HG02840 (cell line): ENCODE results near the gene RNF167.

Source experiments
- ATAC-seq: cut with Tn5 transposase; IDR thresholded peaks from one replicate; pipeline ENCODE4 v1.9.1; 2021; ENCODE audit warnings: mild to moderate bottlenecking, moderate library complexity, moderate number of reproducible peaks; ENCODE audit not compliant: unreplicated experiment, low FRiP score

Gene RNF167

DNA sequence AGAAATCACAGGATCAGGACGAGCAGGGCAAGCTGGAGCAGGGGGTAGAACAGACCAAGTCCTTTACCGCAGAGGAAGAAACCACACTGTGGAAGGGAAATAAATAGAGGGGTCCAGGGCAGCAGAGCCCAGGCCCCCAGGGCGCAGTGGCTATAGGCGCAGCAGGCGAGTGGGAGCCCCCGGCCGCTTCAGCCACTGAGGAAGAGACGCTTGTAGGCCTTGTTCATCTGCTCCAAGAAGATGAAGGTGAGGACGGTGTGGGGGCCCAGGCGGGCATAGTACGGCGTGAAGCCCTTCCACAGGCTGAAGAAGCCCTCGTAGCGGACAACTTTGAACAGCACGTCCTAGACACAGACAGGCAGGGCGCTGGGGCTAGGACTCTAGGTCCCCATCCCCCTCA lies 2.5 kb upstream of the RNF167 start:
- no peak for ATAC-seq

- no peak for ATAC-seq
These were observed 2.0 kb upstream of the RNF167 start for GRCh38 chr17:4938069-4938491.

GRCh38 chr17:4938688-4939545 lies 1.2 kb upstream of the RNF167 start:
- ATAC-seq = no peak

- peak; percentile 17 for ATAC-seq
These were observed 597 bp upstream of the RNF167 start for GRCh38 chr17:4939546-4939795.

- ATAC-seq = peak; percentile 12
These were observed 669 bp downstream of the RNF167 start for GRCh38 chr17:4940555-4941318.

DNA sequence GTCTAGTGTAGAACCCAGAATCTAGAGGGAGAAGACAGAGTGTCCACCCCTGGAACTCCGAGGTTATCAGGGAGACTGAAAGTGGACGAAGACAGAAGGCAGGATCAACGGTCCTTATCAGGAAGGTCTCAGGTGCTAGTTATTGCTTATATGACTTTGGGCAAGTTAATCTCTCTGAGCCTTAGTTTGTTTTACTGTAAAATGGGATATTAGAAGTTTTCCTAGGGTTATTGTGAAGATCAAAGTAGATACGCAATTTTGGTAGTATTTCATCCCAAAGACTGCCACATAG lies 1.2 kb downstream of the RNF167 start:
- ATAC-seq = no peak

DNA sequence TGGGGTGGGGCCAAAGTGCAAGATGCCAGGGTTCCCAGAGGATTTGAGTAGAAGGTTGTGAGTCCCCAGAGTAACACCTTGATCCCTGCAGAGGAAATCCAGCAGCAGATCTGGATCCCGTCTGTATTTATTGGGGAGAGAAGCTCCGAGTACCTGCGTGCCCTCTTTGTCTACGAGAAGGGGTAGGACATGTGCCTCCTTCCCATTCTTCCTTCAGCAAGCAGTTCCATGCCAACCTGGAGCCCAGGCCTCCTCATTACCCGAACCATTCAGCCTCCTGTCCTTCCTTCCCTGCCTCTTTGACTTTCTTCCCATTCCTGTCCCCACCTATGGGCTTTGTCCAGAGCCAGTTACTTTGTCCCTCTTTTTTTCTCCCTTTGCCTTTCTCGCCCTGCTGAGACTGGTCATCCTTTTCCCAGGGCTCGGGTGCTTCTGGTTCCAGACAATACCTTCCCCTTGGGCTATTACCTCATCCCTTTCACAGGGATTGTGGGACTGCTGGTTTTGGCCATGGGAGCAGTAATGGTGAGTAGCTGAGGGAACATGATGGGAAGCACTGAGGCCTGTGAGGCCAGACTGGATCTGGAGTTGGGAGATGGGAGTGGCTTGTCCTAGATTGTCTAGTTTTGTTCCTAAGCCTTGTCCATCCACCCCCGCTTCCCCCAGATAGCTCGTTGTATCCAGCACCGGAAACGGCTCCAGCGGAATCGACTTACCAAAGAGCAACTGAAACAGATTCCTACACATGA lies 2.9 kb downstream of the RNF167 start:
- ATAC-seq = no peak

DNA sequence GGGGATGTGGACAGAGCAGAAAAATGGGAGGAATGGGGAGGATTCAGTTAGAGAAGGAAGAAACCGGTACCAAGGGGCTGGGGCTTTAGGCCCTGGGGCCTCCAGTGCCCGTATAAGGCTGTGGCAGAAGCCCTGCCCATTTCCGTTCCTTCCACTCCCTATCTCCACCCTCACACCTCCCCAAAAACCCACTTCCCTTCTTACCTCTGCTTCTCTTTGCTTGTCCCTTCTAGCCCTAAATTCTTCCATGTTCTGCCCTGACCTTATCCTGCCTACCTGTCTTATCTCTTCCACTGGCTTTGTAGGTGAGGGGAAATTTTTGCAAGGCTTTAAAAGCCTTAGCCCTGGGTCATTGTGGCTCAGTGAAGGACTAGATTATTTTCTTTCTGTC lies 4.1 kb downstream of the RNF167 start:
- ATAC-seq = no peak

DNA sequence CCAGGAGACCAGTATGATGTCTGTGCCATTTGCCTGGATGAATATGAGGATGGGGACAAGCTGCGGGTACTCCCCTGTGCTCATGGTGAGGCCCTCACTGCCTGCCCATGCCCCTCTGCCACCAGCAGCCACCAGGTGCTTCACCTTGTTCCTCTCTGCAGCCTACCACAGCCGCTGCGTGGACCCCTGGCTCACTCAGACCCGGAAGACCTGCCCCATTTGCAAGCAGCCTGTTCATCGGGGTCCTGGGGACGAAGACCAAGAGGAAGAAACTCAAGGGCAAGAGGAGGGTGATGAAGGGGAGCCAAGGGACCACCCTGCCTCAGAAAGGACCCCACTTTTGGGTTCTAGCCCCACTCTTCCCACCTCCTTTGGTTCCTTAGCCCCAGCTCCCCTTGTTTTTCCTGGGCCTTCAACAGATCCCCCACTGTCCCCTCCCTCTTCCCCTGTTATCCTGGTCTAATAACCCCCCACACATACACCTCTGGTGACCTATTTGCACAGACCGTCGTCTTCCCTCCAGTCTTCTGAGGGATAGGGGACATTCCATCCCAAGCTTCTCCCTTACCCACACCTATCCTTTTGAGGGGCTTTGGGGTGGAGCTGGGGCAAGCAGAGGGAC lies 4.6 kb downstream of the RNF167 start:
- ATAC-seq = no peak

- ATAC-seq = no peak
These were observed 5.3 kb downstream of the RNF167 start for GRCh38 chr17:4945176-4945943.

DNA sequence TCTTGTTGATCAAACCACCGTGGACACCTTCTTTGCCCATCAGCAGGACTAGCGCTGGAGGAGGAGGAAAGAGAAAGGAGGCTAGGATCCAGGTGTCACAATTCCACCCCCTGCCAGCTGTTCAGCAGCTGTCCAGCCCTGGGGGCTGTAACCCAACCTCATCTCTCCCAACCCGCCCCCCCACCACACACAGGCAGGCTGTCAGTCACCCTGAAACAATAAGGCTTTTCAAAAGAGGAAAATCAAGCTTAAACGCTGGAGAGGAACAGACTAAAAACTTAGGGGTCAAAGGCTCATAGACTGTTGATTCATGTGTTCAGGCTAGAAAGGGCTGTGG lies 5.8 kb downstream of the RNF167 start:
- ATAC-seq = no peak

GRCh38 chr17:4946312-4946976 lies 6.4 kb downstream of the RNF167 start:
- no peak for ATAC-seq

DNA sequence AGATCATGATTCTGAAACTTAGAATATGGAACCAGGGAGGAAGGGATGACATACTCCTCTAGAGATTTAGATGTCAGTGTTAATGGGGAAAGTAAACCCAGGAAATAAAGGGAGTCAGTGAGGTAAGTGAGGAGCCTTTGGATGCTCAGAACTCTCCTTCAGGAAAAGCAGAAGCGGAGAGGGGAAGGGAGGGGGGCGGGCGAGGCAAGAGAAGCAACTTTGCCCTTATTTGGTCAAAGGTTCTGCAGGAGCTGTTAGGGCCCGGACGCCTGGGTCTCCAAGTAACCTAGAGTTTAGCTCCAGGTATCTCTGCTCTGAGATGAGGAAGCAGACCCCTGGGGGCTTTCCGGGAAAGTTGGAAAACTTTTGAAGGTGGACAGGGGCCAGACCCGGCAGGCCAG lies 6.9 kb downstream of the RNF167 start:
- ATAC-seq = no peak

- ATAC-seq = peak; percentile 17
These were observed 7.5 kb downstream of the RNF167 start for GRCh38 chr17:4947411-4948165.

DNA sequence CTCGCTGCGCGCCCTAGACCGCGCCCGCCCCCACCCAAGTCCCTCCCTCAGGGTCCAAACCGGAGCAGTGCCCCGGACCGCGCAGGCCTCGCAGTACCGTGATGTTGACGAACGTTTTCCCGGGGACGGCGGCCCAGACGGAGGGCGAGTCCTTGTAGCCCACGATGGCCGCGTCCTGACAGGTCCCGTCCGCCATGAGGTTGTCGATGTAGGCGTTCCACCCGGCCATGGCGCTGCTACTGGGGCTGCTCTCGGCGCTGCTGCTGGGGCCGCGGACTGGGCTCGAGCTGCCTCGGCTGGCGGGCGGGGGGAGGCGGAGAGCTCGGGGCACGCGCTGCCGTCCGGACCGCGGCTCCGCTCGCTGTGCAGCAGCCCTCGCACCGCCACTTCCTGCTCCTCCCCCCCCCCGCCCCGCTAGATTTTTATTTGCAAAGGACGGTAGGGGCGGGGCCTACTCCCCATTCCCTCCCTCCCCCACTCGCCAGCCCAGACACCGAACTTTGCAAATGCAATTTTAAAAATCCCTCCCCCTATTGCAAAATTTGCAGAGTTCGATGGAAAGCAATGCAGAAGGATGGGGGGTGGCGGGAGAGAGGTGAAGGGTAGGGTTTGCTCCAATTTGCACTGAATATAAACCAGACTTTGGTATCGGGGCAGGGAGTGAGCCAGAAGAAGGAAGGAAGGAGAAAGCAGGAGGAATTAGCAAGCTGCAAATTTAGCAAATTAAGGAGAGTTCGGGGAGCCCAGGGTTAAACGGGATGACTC lies 8.3 kb downstream of the RNF167 start, which contains the start of gene PFN1:
Gene PFN1, minus strand, starts transcription at position 365 of the 765 bp plus-strand sequence. Its CDS starts 136 bp downstream, at position 229.
- ATAC-seq = peak; percentile 28

DNA sequence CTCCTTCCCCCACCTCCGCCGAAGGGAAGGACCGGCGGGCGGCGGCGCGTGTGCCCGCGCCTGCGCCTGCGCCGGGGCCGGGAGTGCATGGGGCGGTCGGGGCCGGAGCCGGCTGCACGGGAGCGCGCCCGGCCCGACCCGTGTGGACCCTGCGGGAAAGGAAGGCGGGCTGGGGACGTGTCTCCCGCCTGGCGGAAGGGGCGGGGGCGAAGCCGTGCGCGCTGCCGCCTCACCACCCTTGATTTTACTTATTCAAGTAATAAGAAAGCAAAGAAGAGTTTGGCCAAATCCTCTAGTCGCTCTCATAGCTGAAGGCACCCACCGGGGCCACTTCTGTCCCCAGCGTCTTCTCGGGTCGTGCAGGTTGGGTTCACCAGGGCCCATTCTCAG lies 8.9 kb downstream of the RNF167 start:
- ATAC-seq = peak; percentile 38

DNA sequence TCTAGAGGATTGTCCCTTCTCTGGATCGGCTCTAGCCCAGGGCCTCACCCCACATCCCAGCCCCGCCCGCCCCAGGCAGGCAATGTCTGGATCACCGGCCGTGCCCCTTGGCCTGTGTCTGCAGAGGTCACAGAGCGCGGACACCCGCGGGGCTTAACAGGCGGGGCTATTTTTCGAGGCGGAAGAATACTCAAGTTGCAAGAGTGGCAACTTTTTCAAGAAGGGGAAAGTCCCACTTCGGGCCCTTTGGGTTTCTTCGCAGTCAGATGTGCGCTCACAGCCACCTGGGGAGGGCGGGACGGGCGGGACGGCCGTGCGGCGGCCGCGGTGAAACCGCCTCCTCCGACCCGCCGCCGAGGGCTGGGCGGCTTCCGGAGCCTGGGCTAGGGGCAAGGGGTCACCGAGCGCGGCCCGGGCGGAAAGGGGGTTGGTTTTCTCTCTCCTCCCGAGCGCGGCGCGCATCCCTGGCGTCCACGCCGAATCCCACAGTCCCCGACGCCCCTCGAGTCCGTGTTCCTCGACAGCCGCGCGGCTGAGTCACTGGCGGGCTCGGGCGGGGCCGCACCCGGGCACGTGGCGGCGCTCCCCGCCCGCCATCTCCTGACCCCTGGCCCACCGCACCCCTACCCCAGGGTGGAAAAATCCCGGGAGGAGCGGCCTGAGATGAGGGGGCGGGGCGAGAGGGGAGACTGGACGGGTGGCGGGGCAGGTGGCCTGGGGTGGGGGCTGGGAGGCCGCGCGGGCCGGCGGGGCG lies 9.4 kb downstream of the RNF167 start:
- ATAC-seq = peak; percentile 30
